Fibroblast of skin of scalp (primary cell): ENCODE results near the gene CEP250.
"Not testable (repeated sequence)": the region's sequence is repeated elsewhere in the genome, so short reads cannot be mapped to it uniquely, and the experiment has no call there.

Source experiments
- DNase-seq: peaks from one replicate; pipeline ENCODE4 v3.0.0-alpha.2; 2013

The CEP250 gene

GRCh38 chr20:35497780-35498189 lies 42.4 kb downstream of the CEP250 start:
- DNase-seq, result no peak

GRCh38 chr20:35499271-35499670 lies 43.9 kb downstream of the CEP250 start:
- DNase-seq, result no peak

GRCh38 chr20:35502352-35502751 lies 47.0 kb downstream of the CEP250 start:
- DNase-seq, result no peak

GRCh38 chr20:35503281-35503680 lies 47.9 kb downstream of the CEP250 start:
- no peak for DNase-seq

- DNase-seq, result no peak
These were observed 48.6 kb downstream of the CEP250 start for GRCh38 chr20:35503841-35504561.

GRCh38 chr20:35504751-35505150 lies 49.4 kb downstream of the CEP250 start:
- DNase-seq, result no peak

- DNase-seq, result no peak
These were observed 50.8 kb downstream of the CEP250 start for GRCh38 chr20:35506179-35506578.

GRCh38 chr20:35506872-35507638 lies 51.7 kb downstream of the CEP250 start:
- DNase-seq, result no peak

- DNase-seq, result no peak
These were observed 53.3 kb downstream of the CEP250 start for GRCh38 chr20:35508493-35509218.

GRCh38 chr20:35510951-35511735 lies 55.7 kb downstream of the CEP250 start:
- DNase-seq, result peak; percentile 69

GRCh38 chr20:35511814-35512420 lies 56.5 kb downstream of the CEP250 start:
- peak; percentile 47 for DNase-seq

- no peak for DNase-seq
These were observed 59.1 kb downstream of the CEP250 start for GRCh38 chr20:35514371-35514932.

- DNase-seq, result no peak
These were observed 59.9 kb downstream of the CEP250 start for GRCh38 chr20:35515341-35515740.

- DNase-seq, result peak; percentile 63
These were observed 60.7 kb downstream of the CEP250 start for GRCh38 chr20:35515949-35516645.

- no peak for DNase-seq
These were observed 61.7 kb downstream of the CEP250 start for GRCh38 chr20:35517125-35517524.

- not testable (repeated sequence) for DNase-seq
These were observed 62.4 kb downstream of the CEP250 start for GRCh38 chr20:35517767-35518166.

GRCh38 chr20:35518955-35519354 lies 63.6 kb downstream of the CEP250 start:
- no peak for DNase-seq

GRCh38 chr20:35523298-35523888 lies 68.0 kb downstream of the CEP250 start:
- no peak for DNase-seq

GRCh38 chr20:35525639-35526038 lies 70.2 kb downstream of the CEP250 start:
- DNase-seq, result no peak

- no peak for DNase-seq
These were observed 71.8 kb downstream of the CEP250 start for GRCh38 chr20:35527122-35527769.
